Activated CD4-positive, alpha-beta T cell treated with anti-CD3 and anti-CD28 coated beads, Interleukin-2, amount 10 ng/mL, durations not matched to agents 24 days and 14 days (primary cell): ENCODE results near the gene RSPO1. TPM values are rescaled to one million over a fixed set of nuclear protein-coding genes. Genes with fewer than 3 reads are reported as not detected.

Experiments used
- DNase-seq: peaks from one replicate; pipeline ENCODE4 v3.0.0; 2022
- H3K27ac Mint-ChIP-seq: one replicate; pipeline ENCODE4 v1.8.0; 2022; ENCODE audit warnings: mild to moderate bottlenecking, mixed read lengths
- H3K27me3 Mint-ChIP-seq: one replicate; pipeline ENCODE4 v1.8.0; 2022; ENCODE audit warnings: mixed read lengths
- H3K36me3 Mint-ChIP-seq: one replicate; pipeline ENCODE4 v1.8.0; 2022; ENCODE audit warnings: low read depth, mild to moderate bottlenecking, mixed read lengths
- H3K4me1 Mint-ChIP-seq: one replicate; pipeline ENCODE4 v1.8.0; 2021; ENCODE audit warnings: mixed read lengths
- H3K4me3 Mint-ChIP-seq: one replicate; pipeline ENCODE4 v1.8.0; 2022; ENCODE audit warnings: mild to moderate bottlenecking, moderate library complexity, mixed read lengths
- H3K9me3 Mint-ChIP-seq: one replicate; pipeline ENCODE4 v1.8.0; 2021; ENCODE audit warnings: mixed read lengths
- intact Hi-C: fragments of 100-400 bp; cut with micrococcal nuclease; formaldehyde crosslinking; loops from one replicate; pipeline ENCODE4 v1.15.1; 2023
- total RNA-seq: library from RNA; stranded (reverse); gene quantifications from 2 replicates; pipeline ENCODE4 v1.2.3, GENCODE V29; 2022

RSPO1 gene
- total RNA-seq, 1 donor from 2014 or later: not detected

GRCh38 chr1:37647281-37647680 is 12.6 kb upstream of the RSPO1 start:
- Mint-ChIP-seq H3K27ac (no peak overlapping the region), H3K9me3 (no peaks in the 10 kb centered on the region), H3K4me3 (no peak overlapping the region), H3K4me1 (no peaks in the 10 kb centered on the region), H3K36me3 (no peaks in the 10 kb centered on the region), H3K27me3 (peaks cover 6% of the 10 kb centered on the region)
- no peak for DNase-seq
- intact Hi-C loops: no loop called here

- Mint-ChIP-seq H3K4me3 (no peak overlapping the region), H3K36me3 (no peaks in the 10 kb centered on the region), H3K27ac (no peak overlapping the region), H3K4me1 (no peaks in the 10 kb centered on the region), H3K27me3 (peaks cover 19% of the 10 kb centered on the region), H3K9me3 (no peaks in the 10 kb centered on the region)
- no peak for DNase-seq
- intact Hi-C loops: no loop called here
Observed at GRCh38 chr1:37641059-37641458, 6.4 kb upstream of the RSPO1 start.

GRCh38 chr1:37636435-37636834 is 1.7 kb upstream of the RSPO1 start:
- Mint-ChIP-seq H3K4me3 (no peak overlapping the region), H3K4me1 (no peaks in the 10 kb centered on the region), H3K27me3 (peaks cover 52% of the 10 kb centered on the region), H3K9me3 (no peaks in the 10 kb centered on the region), H3K36me3 (peaks cover 2% of the 10 kb centered on the region), H3K27ac (no peak overlapping the region)
- intact Hi-C loops: no loop called here
- no peak for DNase-seq

GRCh38 chr1:37634992-37635902 is 555 bp upstream of the RSPO1 start:
- peaks cover 2% of the 10 kb centered on the region for H3K36me3 Mint-ChIP-seq
- intact Hi-C loops: no loop called here
- no peaks in the 10 kb centered on the region for H3K4me1 Mint-ChIP-seq
- DNase-seq: no peak
- no peak overlapping the region for H3K4me3 Mint-ChIP-seq
- H3K27me3 Mint-ChIP-seq: peaks cover 63% of the 10 kb centered on the region
- no peak overlapping the region for H3K27ac Mint-ChIP-seq
- H3K9me3 Mint-ChIP-seq: no peaks in the 10 kb centered on the region

- Mint-ChIP-seq H3K9me3 (no peaks in the 10 kb centered on the region), H3K4me1 (no peaks in the 10 kb centered on the region), H3K27me3 (peaks cover 75% of the 10 kb centered on the region), H3K4me3 (no peak overlapping the region), H3K36me3 (peaks cover 2% of the 10 kb centered on the region), H3K27ac (no peak overlapping the region)
- intact Hi-C loops: no loop called here
- DNase-seq: no peak
Observed at GRCh38 chr1:37633938-37634243, 801 bp downstream of the RSPO1 start.

- Mint-ChIP-seq H3K9me3 (no peaks in the 10 kb centered on the region), H3K27me3 (peaks cover 81% of the 10 kb centered on the region), H3K27ac (no peak overlapping the region), H3K4me1 (no peaks in the 10 kb centered on the region), H3K4me3 (no peak overlapping the region), H3K36me3 (peaks cover 2% of the 10 kb centered on the region)
- no peak for DNase-seq
- intact Hi-C loops: no loop called here
Observed at GRCh38 chr1:37633040-37633937, 1.4 kb downstream of the RSPO1 start.

GRCh38 chr1:37631036-37631435 is 3.7 kb downstream of the RSPO1 start:
- no peak overlapping the region for H3K4me3 Mint-ChIP-seq
- peaks cover 77% of the 10 kb centered on the region for H3K27me3 Mint-ChIP-seq
- no peaks in the 10 kb centered on the region for H3K9me3 Mint-ChIP-seq
- no peak overlapping the region for H3K27ac Mint-ChIP-seq
- H3K36me3 Mint-ChIP-seq: peaks cover 2% of the 10 kb centered on the region
- H3K4me1 Mint-ChIP-seq: no peaks in the 10 kb centered on the region
- intact Hi-C loops: no loop called here
- no peak for DNase-seq

- Mint-ChIP-seq H3K4me1 (no peaks in the 10 kb centered on the region), H3K27me3 (peaks cover 73% of the 10 kb centered on the region), H3K36me3 (peaks cover 2% of the 10 kb centered on the region), H3K4me3 (no peak overlapping the region), H3K9me3 (no peaks in the 10 kb centered on the region), H3K27ac (no peak overlapping the region)
- intact Hi-C loops: no loop called here
- DNase-seq: no peak
Observed at GRCh38 chr1:37630426-37631028, 4.2 kb downstream of the RSPO1 start.

- DNase-seq: no peak
- H3K27ac Mint-ChIP-seq: no peak overlapping the region
- peaks cover 70% of the 10 kb centered on the region for H3K27me3 Mint-ChIP-seq
- no peaks in the 10 kb centered on the region for H3K36me3 Mint-ChIP-seq
- no peaks in the 10 kb centered on the region for H3K9me3 Mint-ChIP-seq
- intact Hi-C loops: no loop called here
- no peak overlapping the region for H3K4me3 Mint-ChIP-seq
- no peaks in the 10 kb centered on the region for H3K4me1 Mint-ChIP-seq
Observed at GRCh38 chr1:37629726-37630425, 4.8 kb downstream of the RSPO1 start.

- H3K27ac Mint-ChIP-seq: no peak overlapping the region
- H3K4me1 Mint-ChIP-seq: no peaks in the 10 kb centered on the region
- peaks cover 71% of the 10 kb centered on the region for H3K27me3 Mint-ChIP-seq
- no peak for DNase-seq
- no peaks in the 10 kb centered on the region for H3K36me3 Mint-ChIP-seq
- no peak overlapping the region for H3K4me3 Mint-ChIP-seq
- intact Hi-C loops: no loop called here
- H3K9me3 Mint-ChIP-seq: no peaks in the 10 kb centered on the region
Observed at GRCh38 chr1:37629008-37629407, 5.7 kb downstream of the RSPO1 start.

GRCh38 chr1:37628026-37628556 is 6.6 kb downstream of the RSPO1 start:
- peaks cover 65% of the 10 kb centered on the region for H3K27me3 Mint-ChIP-seq
- no peak overlapping the region for H3K4me3 Mint-ChIP-seq
- H3K4me1 Mint-ChIP-seq: no peaks in the 10 kb centered on the region

GRCh38 chr1:37622131-37622530 is 12.6 kb downstream of the RSPO1 start:
- Mint-ChIP-seq H3K36me3 (no peaks in the 10 kb centered on the region), H3K9me3 (no peaks in the 10 kb centered on the region), H3K27me3 (peaks cover 35% of the 10 kb centered on the region), H3K27ac (no peak overlapping the region), H3K4me1 (no peaks in the 10 kb centered on the region), H3K4me3 (no peak overlapping the region)
- no peak for DNase-seq
- intact Hi-C loops: no loop called here

More at GRCh38 chr1:37628026-37628556, 6.6 kb downstream of the RSPO1 start:
- Mint-ChIP-seq H3K27ac (no peak overlapping the region), H3K9me3 (no peaks in the 10 kb centered on the region), H3K36me3 (no peaks in the 10 kb centered on the region)
- DNase-seq: no peak
- intact Hi-C loops: no loop called here

GRCh38 chr1:37621326-37621870 is 13.3 kb downstream of the RSPO1 start:
- no peak for DNase-seq
- intact Hi-C loops: no loop called here

More at GRCh38 chr1:37621326-37621870, 13.3 kb downstream of the RSPO1 start:
- H3K27me3 Mint-ChIP-seq: peaks cover 36% of the 10 kb centered on the region
- H3K4me1 Mint-ChIP-seq: no peaks in the 10 kb centered on the region
- H3K36me3 Mint-ChIP-seq: no peaks in the 10 kb centered on the region
- H3K4me3 Mint-ChIP-seq: no peak overlapping the region
- H3K27ac Mint-ChIP-seq: no peak overlapping the region
- H3K9me3 Mint-ChIP-seq: no peaks in the 10 kb centered on the region
